SU-DHL-6 (cell line): ENCODE results near the gene ARAP1.

Experiments used
- CTCF ChIP-seq: fragments of 200-600 bp; sonication (generic); IDR thresholded peaks from one replicate; pipeline ENCODE4 v1.5.1; 2017; ENCODE audit warnings: antibody characterized with exemption, mild to moderate bottlenecking, low read length, moderate library complexity; ENCODE audit not compliant: insufficient read depth, poor library complexity, severe bottlenecking
- EZH2phosphoT487 ChIP-seq: fragments of 200-600 bp; sonication (generic), shearing (Covaris generic); conservative IDR thresholded peaks from 2 replicates; pipeline ENCODE4 v1.6.1; 2018; ENCODE audit warnings: mild to moderate bottlenecking, antibody characterized with exemption, low read length, moderate library complexity, mixed read lengths

- no peak for TF ChIP-seq CTCF
- no peak for TF ChIP-seq EZH2phosphoT487
These were observed 98.6 kb downstream of the ARAP1 start for GRCh38 chr11:72653649-72654048.
